HFFc6 (cell line): Measurements from ENCODE around the gene AP2A1. TPM values are rescaled to one million over a fixed set of nuclear protein-coding genes. Genes with fewer than 3 reads are reported as not detected.

Source experiments
- DNase-seq: peaks from one replicate; pipeline ENCODE4 v3.0.0-alpha.2; 2018
- H3K27ac Mint-ChIP-seq: 2 replicates; pipeline ENCODE4 v1.8.0; 2020; ENCODE audit warnings: mild to moderate bottlenecking, mixed read lengths
- H3K27me3 Mint-ChIP-seq: 2 replicates; pipeline ENCODE4 v1.8.0; 2021; ENCODE audit warnings: mild to moderate bottlenecking, moderate library complexity, mixed read lengths; ENCODE audit not compliant: insufficient read depth
- H3K36me3 Mint-ChIP-seq: 2 replicates; pipeline ENCODE4 v1.8.0; 2021; ENCODE audit warnings: low read depth, mixed read lengths
- H3K4me1 Mint-ChIP-seq: 2 replicates; pipeline ENCODE4 v1.8.0; 2020; ENCODE audit warnings: low read depth, mixed read lengths
- H3K4me3 Mint-ChIP-seq: 2 replicates; pipeline ENCODE4 v1.8.0; 2020; ENCODE audit warnings: mild to moderate bottlenecking, moderate library complexity, mixed read lengths
- H3K9me3 Mint-ChIP-seq: 2 replicates; pipeline ENCODE4 v1.8.0; 2020; ENCODE audit warnings: mild to moderate bottlenecking, mixed read lengths
- CTCF ChIP-seq: fragments of 200-600 bp; sonication (generic); IDR thresholded peaks from 2 replicates; pipeline ENCODE4 v1.5.0; 2021; ENCODE audit warnings: antibody characterized with exemption, mild to moderate bottlenecking
- total RNA-seq, 6 experiments: library from RNA; stranded (reverse); fragmentation: NEBNext Ultra II Directional; extraction: Animal tissue kit (Norgen Biotek cat#: 25700); gene quantifications; 2 replicates in 1 of 6; 3 replicates in 5 of 6; pipeline ENCODE4 v1.2.3, GENCODE V29; 2021

AP2A1 gene
- total RNA-seq, 6 experiments from 2014 or later = 145 to 177 (median 162) TPM

- H3K9me3 Mint-ChIP-seq = no peaks in the 10 kb centered on the region
- no peak overlapping the region for H3K27ac Mint-ChIP-seq
- no peaks in the 10 kb centered on the region for H3K36me3 Mint-ChIP-seq
- TF ChIP-seq CTCF = no peak
- no peak overlapping the region for H3K4me3 Mint-ChIP-seq
- peaks cover 15% of the 10 kb centered on the region for H3K4me1 Mint-ChIP-seq
- peaks cover 3% of the 10 kb centered on the region; the same call in 1 of the 2 replicates for H3K27me3 Mint-ChIP-seq
- no peak for DNase-seq
Measured at GRCh38 chr19:49820125-49820524, 53.3 kb downstream of the AP2A1 start.

GRCh38 chr19:49823472-49823871, 56.7 kb downstream of the AP2A1 start:
- H3K9me3 Mint-ChIP-seq = no peaks in the 10 kb centered on the region
- no peaks in the 10 kb centered on the region for H3K27me3 Mint-ChIP-seq
- H3K4me3 Mint-ChIP-seq = no peak overlapping the region
- H3K36me3 Mint-ChIP-seq = peaks cover 5% of the 10 kb centered on the region; the same call in 1 of the 2 replicates
- H3K27ac Mint-ChIP-seq = no peak overlapping the region
- DNase-seq = no peak
- TF ChIP-seq CTCF = no peak
- H3K4me1 Mint-ChIP-seq = peaks cover 15% of the 10 kb centered on the region

GRCh38 chr19:49824662-49825061, 57.9 kb downstream of the AP2A1 start:
- Mint-ChIP-seq H3K27ac (no peak overlapping the region), H3K9me3 (no peaks in the 10 kb centered on the region), H3K4me1 (peaks cover 7% of the 10 kb centered on the region), H3K27me3 (no peaks in the 10 kb centered on the region), H3K4me3 (no peak overlapping the region), H3K36me3 (peaks cover 5% of the 10 kb centered on the region; the same call in 1 of the 2 replicates)
- no peak for DNase-seq
- no peak for TF ChIP-seq CTCF

DNA sequence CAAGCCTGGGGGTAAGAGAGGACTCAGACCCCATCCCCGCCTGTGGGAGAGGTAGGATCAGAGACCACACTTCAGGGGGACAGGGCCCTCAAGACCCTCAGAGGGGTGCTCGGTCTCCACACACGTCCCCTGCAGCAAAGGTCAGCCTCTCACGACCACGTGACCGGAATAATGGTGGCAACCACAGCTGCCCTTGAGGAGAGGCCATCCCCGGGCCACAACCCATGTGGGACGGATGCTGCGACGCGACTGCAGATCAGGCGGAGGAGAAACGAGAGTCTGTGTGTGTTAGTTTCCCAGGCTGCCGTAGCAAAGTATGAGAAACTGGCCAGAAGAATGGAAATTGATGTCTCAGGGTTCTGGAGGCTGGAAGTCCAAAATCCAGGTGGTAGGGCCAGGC, 60.2 kb downstream of the AP2A1 start:
- no peak for TF ChIP-seq CTCF
- H3K4me3 Mint-ChIP-seq = no peak overlapping the region
- no peak for DNase-seq
- peaks cover 3% of the 10 kb centered on the region; the same call in 1 of the 2 replicates for H3K27me3 Mint-ChIP-seq
- H3K9me3 Mint-ChIP-seq = no peaks in the 10 kb centered on the region
- no peak overlapping the region for H3K27ac Mint-ChIP-seq
- no peaks in the 10 kb centered on the region for H3K4me1 Mint-ChIP-seq
- H3K36me3 Mint-ChIP-seq = peaks cover 5% of the 10 kb centered on the region; the same call in 1 of the 2 replicates

- H3K4me3 Mint-ChIP-seq = no peak overlapping the region
- H3K9me3 Mint-ChIP-seq = no peaks in the 10 kb centered on the region
- peaks cover 9% of the 10 kb centered on the region for H3K4me1 Mint-ChIP-seq
- peaks cover 18% of the 10 kb centered on the region for H3K36me3 Mint-ChIP-seq
- no peak overlapping the region for H3K27ac Mint-ChIP-seq
- no peak for TF ChIP-seq CTCF
- no peak for DNase-seq
- H3K27me3 Mint-ChIP-seq = peaks cover 7% of the 10 kb centered on the region; the same call in 1 of the 2 replicates
Measured at GRCh38 chr19:49829200-49829599, 62.4 kb downstream of the AP2A1 start.

- no peak overlapping the region for H3K27ac Mint-ChIP-seq
- TF ChIP-seq CTCF = no peak
- no peaks in the 10 kb centered on the region for H3K9me3 Mint-ChIP-seq
- H3K27me3 Mint-ChIP-seq = peaks cover 7% of the 10 kb centered on the region
- H3K4me3 Mint-ChIP-seq = no peak overlapping the region
- H3K36me3 Mint-ChIP-seq = peaks cover 18% of the 10 kb centered on the region
- peaks cover 9% of the 10 kb centered on the region for H3K4me1 Mint-ChIP-seq
- no peak for DNase-seq
Measured at GRCh38 chr19:49829721-49830120, 62.9 kb downstream of the AP2A1 start.
